ENCODE results near the gene DDX18.
A peak's percentile ranks its signal among the peaks of the same experiment; 100 is the strongest.
"Not testable (repeated sequence)": the region's sequence is repeated elsewhere in the genome, so short reads cannot be mapped to it uniquely, and the experiment has no call there.

Gene DDX18

GRCh38 chr2:117814417-117815264 is at the start of gene DDX18:
Gene DDX18, plus strand, starts transcription at chr2:117814691. Its CDS starts 87 bp downstream, at chr2:117814778.
- DNase-seq = peak; percentile 96 to 97

GRCh38 chr2:117770730-117771129 is 43.8 kb upstream of the DDX18 start:
- DNase-seq = no peak

GRCh38 chr2:117771969-117772630 is 42.4 kb upstream of the DDX18 start:
- no peak for DNase-seq

GRCh38 chr2:117774716-117775115 is 39.8 kb upstream of the DDX18 start:
- DNase-seq = no peak

- no peak for DNase-seq
Observed at GRCh38 chr2:117775703-117776219, 38.7 kb upstream of the DDX18 start.

- no peak for DNase-seq
Observed at GRCh38 chr2:117776888-117777287, 37.6 kb upstream of the DDX18 start.

GRCh38 chr2:117785740-117786139 is 28.8 kb upstream of the DDX18 start:
- DNase-seq = peak in 1 of 2 experiments; percentile 21

GRCh38 chr2:117786520-117786919 is 28.0 kb upstream of the DDX18 start:
- no peak for DNase-seq

GRCh38 chr2:117789505-117789904 is 25.0 kb upstream of the DDX18 start:
- no peak for DNase-seq

- no peak for DNase-seq
Observed at GRCh38 chr2:117794668-117795067, 19.8 kb upstream of the DDX18 start.

GRCh38 chr2:117801826-117802225 is 12.7 kb upstream of the DDX18 start:
- DNase-seq = no peak

- not testable (repeated sequence) for DNase-seq
Observed at GRCh38 chr2:117803644-117804325, 10.7 kb upstream of the DDX18 start.

GRCh38 chr2:117812443-117812842 is 2.0 kb upstream of the DDX18 start:
- DNase-seq = no peak

GRCh38 chr2:117815946-117816345 is 1.5 kb downstream of the DDX18 start:
- no peak for DNase-seq

GRCh38 chr2:117818921-117819320 is 4.4 kb downstream of the DDX18 start:
- DNase-seq = no peak

- no peak for DNase-seq
Observed at GRCh38 chr2:117820444-117820843, 6.0 kb downstream of the DDX18 start.

- DNase-seq = no peak
Observed at GRCh38 chr2:117825437-117825836, 10.9 kb downstream of the DDX18 start.

- DNase-seq = not testable (repeated sequence)
Observed at GRCh38 chr2:117827464-117827863, 13.0 kb downstream of the DDX18 start.

GRCh38 chr2:117828870-117829269 is 14.4 kb downstream of the DDX18 start:
- no peak for DNase-seq

GRCh38 chr2:117832332-117832731 is 17.8 kb downstream of the DDX18 start:
- no peak for DNase-seq

GRCh38 chr2:117832905-117833613 is 18.6 kb downstream of the DDX18 start:
- DNase-seq = no peak

- no peak for DNase-seq
Observed at GRCh38 chr2:117833911-117834310, 19.4 kb downstream of the DDX18 start.

GRCh38 chr2:117834992-117835391 is 20.5 kb downstream of the DDX18 start:
- no peak for DNase-seq

Measured in activated T-cell treated with anti-CD3 and anti-CD28 coated beads, Interleukin-2, amount 50 U/mL, for 48 hours (primary cell).